ENCODE measurements around the gene TOR1B.
"Not testable (repeated sequence)": the region's sequence is repeated elsewhere in the genome, so short reads cannot be mapped to it uniquely, and the experiment has no call there.

GRCh38 chr9:129762370-129762984 is 40.5 kb upstream of the TOR1B start:
- TF ChIP-seq CTCF, POLR2A (IDR thresholded peaks at IDR 0.05): not testable (repeated sequence)

Measured in esophagus squamous epithelium (tissue), 4 donors.